ENCODE results near the gene INTS2.

DNA sequence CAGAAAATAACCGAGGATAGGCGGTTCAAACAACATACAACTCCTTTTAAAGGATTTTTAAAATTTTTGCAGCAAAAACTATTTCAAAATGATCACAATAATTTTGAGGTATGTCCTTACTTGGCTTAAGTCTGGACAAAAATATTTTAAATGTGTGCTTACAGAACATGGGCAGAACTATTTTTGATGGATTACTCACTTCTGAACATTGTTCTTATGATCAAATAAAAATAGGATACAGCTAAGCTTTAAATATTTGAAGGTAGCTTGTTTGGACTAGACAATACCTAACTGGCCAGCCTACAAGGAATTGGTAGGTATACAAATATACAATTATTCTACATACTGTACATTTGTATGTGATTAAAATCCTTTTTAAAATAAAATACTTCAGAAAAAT, 14.3 kb upstream of the INTS2 start:
- TF ChIP-seq, protein P1, sequence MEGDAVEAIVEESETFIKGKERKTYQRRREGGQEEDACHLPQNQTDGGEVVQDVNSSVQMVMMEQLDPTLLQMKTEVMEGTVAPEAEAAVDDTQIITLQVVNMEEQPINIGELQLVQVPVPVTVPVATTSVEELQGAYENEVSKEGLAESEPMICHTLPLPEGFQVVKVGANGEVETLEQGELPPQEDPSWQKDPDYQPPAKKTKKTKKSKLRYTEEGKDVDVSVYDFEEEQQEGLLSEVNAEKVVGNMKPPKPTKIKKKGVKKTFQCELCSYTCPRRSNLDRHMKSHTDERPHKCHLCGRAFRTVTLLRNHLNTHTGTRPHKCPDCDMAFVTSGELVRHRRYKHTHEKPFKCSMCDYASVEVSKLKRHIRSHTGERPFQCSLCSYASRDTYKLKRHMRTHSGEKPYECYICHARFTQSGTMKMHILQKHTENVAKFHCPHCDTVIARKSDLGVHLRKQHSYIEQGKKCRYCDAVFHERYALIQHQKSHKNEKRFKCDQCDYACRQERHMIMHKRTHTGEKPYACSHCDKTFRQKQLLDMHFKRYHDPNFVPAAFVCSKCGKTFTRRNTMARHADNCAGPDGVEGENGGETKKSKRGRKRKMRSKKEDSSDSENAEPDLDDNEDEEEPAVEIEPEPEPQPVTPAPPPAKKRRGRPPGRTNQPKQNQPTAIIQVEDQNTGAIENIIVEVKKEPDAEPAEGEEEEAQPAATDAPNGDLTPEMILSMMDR (IDR thresholded peaks at IDR 0.05), result no peak
- no peak for TF ChIP-seq EZH2 (IDR thresholded peaks at IDR 0.05)
- TF ChIP-seq EZH2phosphoT487 (IDR thresholded peaks at IDR 0.05), result no peak
